Activated CD8-positive, alpha-beta memory T cell treated with anti-CD3 and anti-CD28 coated beads, Interleukin-2, amount 50 U/mL, for 48 hours (primary cell): ENCODE results near the gene APOF.
"Not testable (repeated sequence)": the region's sequence is repeated elsewhere in the genome, so short reads cannot be mapped to it uniquely, and the experiment has no call there.

Source experiments
- DNase-seq: peaks from one replicate; pipeline ENCODE4 v3.0.0-alpha.2; 2020

APOF gene

DNA sequence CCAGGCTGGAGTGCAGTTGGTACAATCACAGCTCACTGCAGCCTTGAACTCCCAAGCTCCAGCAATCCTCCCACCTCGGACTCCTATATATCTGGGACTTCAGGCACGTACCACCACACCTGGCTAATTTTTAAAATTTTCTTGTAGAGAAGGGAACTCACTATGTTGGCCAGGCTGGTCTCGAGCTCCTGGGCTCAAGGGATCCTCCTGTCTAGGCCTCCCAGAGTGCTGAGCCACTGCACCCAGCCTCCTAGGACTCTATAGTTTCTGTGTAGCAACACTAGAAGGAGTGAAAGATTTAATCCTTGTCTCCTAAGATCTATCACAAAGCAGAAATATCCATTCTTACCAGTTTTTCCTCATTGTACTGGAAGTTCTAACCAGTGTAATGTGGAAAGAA lies 4.3 kb upstream of the APOF start:
- no peak for DNase-seq

DNA sequence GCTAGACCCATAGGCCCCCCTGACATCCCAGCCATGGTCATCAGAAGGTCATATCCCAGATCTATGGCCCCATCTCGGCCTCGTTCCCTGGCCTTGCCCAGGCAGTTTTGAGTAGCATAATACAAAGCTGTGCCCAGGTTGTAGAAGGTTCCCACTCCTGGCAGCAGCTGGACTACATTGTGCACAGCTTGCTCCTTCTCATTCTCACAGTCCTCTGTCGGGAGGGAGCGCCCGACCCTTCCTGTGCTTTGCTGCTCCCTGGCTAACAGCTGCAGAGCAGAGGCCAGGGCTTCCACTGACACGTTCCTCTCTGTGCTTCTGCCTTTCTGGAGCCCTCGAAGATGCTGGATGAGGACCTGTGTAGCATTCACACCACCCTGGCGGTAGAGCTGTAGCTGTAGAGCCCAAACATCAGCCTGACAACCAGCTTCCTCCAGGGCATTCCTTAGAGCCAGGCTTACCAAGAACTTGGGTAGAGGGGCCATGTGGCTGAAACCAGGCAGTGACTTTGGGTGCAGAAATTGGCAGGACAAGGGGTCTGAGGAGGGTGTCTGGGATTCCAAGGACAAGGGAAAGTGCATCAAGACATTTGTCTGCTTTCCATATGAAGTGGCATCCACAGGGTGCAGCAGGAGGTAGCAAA lies 1.0 kb downstream of the APOF start:
- no peak for DNase-seq

DNA sequence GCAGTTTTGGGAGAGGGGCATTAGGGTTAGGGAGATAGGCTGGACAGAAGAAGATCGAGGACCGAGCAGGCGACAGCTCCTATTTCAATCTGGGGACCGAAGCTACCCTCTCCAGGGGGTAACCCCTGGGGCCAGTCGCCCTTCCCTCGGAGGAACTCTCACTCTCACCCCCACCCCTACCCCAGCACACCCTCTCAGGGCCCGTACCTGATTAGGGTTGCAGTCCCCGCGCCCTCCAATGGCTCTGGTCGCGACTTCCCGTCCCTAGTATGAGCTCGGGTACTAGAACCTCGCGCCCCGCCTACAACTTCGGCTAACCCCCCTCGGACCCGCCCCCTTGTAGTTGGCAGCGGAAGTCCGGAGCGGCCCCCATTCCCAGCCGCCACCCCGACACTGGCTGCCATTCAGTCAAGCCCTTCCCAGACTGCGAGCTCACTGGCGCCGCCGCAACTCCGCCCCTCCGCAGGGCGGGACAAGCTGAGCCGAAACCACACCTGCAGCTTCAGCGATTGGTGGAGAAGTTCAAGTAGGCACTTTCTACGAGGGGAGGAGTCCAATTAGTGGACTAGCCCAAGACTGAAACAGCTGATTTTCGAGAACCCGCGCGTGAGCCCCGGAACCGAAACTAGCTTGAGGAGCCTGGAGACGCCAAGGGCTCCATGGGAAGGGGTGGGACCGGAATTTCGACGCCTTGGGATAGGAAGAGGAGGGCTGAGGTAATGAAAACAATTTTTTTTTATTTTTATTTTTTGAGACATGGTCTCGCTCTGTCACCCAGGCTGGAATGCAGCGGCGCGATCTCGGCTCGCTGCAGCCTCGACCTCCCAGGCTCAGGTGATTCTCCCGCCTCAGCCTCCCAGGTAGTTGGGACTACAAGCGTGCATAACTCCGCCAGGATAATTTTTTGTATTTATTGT lies 2.5 kb downstream of the APOF start, which contains the start of gene STAT2:
TSS of gene STAT2 (minus strand) at position 257 of the 917 bp plus-strand sequence. CDS start 3,536 bp downstream, outside the sequence.
- peak; percentile 97 for DNase-seq

DNA sequence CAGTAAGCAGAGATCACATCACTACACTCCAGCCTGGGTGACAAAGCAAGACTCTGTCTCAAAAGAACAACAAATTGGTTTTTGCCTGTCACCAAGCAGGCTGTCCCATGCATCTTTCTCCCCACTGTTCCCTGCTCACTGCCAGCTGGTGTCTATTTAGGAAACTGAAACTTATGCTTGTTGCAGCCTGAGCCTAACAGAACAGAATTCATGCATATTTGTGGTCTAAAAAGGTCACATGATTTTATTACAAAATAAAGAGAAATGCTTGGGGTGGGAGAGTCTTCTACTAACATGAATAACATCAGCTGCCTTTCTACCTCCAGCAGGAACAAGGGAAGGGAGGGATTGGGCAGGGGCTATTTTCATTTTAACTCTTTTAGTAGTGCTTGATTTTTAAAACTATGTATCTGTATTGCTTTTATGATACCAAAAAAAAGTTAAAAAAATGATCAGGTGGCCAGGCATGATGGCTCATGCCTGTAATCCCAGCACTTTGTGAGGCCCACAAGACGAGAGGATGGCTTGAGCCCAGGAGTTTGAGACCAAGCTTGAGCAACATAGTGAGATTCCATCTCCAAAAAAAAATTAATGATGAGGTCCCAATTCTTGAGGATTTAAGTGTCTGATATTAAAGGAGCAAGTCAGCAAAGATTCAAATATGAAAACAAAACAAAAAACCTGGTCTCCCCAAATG lies 3.7 kb downstream of the APOF start:
- no peak for DNase-seq

DNA sequence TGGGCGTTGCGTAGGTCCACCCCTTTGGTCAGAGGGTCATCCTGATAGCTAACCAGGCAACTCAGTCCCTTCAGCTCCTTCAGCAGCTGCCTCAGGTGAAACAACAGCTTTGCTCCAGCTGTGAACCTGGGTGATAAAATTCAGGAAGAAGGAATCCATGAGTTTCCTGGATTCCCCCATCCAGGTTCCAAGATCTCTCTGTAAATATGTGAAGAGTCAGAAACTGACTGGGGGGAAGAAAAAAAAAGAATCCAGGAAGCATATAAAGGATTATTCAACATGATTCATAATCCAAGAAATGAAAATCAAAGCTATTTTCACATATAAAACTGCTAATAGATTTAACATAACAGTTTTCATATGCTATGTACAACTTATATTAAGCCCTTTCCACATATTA lies 11.3 kb downstream of the APOF start:
- no peak for DNase-seq

DNA sequence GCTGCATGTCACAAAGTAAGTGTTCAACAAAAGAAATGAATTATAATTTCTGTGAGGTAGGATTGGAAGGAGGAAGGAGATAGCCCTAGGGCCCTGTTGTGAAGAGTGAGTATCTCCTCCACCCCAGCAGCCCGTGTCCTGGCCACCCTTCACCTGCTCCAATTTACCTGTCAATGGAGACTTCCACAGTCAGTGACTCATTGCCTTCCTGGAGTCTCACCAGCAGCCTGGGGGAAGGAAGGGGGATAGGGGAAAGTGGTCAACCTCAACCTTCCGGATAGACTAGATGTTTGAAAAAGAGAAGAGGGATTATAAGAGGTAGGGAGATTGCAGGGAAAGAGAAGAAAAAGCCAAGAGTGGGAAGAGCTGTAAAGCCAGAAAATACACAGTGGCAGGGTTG lies 12.0 kb downstream of the APOF start:
- DNase-seq: peak; percentile 23

DNA sequence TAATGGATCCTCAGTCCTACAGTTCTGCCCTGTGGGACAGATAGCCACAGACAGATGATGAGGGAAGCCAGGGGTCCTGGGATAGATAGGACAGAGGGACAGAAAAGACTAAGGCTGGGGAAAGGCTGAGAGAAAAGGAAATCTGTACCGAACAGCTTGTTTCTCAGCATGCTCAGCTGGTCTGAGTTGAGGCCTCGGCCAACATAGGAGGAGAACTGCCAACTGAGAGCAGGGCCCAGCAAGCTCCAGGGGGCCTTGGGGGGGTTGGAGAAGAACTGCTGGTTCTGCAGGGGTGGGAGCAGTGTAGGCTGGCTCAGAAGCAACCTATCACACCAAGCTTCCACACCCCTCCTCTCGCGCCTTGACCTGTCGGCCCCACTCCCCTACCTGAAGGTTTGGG lies 13.9 kb downstream of the APOF start:
- no peak for DNase-seq

DNA sequence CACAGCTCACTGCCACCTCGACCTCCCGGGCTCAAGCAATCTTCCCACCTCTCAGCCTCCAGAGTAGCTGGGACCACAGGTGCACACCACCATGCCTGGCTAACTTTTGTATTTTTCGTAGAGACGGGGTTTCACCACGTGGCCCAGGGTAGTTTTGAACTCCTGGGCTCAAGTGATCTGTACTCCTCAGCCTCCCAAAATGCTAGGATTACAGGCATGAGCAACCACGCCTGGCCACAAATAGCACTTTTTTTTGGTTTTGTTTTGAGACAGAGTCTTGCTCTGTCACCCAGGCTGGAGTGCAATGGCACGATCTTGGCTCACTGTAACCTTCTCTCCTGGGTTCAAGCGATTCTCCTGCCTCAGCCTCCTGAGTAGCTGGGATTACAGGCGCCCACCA lies 15.4 kb downstream of the APOF start:
- not testable (repeated sequence) for DNase-seq

DNA sequence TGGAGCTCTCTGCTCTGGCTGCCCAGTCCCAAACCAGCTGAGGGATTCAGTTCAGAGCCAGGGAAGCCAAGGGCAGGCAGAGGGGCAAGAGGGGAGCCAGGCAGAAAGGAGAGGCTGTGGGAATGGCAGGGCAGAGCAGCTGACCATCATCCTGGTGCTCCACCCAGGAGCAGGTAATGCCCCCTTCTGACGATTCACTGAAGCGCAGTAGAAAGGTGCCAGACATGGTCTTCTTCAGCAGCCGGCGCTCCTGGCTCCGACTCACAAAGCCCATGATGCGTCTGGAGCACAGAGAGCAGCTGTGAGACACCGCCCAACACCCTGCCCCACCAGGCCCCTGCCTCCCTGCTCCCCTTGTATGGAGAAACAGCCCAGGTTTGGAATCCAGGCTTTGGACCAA lies 16.0 kb downstream of the APOF start:
- DNase-seq: no peak

DNA sequence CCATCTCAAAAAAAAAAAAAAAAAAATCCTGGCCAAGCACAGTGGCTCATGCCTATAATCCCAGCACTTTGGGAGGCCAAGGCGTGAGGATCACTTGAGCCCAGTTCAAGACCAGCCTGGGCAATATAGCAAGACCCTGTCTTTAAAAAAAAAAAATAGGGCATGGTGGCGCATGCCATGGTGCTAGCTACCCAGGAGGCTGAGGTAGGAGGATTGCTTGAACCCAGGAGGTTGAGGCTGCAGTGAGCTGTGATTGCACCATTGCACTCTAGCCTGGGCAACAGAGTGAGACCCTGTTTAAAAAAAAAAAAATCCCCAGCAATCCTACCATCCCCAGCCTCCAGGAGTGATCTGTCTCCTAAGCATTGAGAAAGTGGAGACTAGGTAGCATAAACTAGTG lies 20.4 kb downstream of the APOF start:
- not testable (repeated sequence) for DNase-seq

DNA sequence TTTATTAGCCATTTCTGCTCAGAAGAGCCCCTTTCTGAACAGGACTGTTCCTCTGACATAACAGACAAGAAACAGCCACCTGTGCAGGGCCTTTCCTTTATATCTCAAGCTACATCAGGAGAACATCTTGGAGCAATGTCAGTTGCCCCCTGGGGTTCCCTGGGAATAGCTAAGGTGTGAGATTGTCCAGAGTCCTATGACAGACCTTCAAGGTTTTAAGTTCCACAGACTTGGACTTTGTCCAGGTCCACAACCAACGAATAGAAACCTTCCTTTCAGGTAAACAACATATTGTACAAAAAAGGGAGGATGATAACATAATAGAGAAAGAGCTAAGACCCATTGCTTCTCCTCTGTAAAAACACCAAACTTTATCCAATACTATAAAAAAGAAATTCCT lies 21.0 kb downstream of the APOF start:
- DNase-seq: no peak

DNA sequence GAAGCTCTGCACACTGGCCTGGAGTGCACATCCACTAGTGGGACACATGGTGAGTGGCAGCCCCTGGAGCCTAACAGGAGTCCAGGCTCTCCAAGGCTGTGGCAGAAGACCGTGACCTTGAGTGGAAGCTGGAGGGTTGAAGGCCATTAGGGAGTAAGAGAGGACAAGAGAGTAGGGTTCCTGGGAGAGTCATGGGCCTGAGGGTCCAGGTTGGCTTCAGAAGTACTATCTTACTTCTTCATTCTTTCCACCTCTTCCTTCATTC lies 23.6 kb downstream of the APOF start:
- DNase-seq: no peak

DNA sequence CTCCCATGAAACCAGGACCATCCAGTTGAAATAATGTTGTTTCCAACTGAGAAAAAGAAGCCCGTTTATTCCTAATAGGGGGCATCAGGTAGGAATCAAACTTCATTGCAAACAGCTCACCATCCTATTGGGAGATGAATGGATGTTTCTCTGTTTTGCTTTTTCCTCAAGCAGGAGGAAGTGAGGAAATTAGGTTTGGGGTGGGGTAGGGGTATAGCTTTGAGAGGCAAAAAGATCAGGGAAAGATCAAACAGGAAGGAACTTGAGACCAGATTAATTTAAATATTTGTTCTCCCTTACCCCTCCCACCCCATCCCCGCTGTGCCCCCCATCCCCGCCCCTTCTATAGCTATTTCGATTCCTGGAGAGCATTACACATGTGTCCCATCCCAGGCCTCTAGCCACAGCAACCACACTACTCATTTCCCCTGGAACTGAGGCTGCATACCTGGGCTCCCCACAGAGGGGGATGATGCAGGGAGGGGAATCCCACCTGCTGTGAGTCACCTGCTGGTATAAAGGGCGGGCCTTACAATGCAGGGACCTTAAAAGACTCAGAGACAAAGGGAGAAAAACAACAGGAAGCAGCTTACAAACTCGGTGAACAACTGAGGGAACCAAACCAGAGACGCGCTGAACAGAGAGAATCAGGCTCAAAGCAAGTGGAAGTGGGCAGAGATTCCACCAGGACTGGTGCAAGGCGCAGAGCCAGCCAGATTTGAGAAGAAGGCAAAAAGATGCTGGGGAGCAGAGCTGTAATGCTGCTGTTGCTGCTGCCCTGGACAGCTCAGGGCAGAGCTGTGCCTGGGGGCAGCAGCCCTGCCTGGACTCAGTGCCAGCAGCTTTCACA lies 24.1 kb downstream of the APOF start, which contains the start of gene IL23A:
TSS of gene IL23A (plus strand) at position 577 of the 850 bp plus-strand sequence. CDS start at position 738, 161 bp downstream.
- DNase-seq: peak; percentile 86

DNA sequence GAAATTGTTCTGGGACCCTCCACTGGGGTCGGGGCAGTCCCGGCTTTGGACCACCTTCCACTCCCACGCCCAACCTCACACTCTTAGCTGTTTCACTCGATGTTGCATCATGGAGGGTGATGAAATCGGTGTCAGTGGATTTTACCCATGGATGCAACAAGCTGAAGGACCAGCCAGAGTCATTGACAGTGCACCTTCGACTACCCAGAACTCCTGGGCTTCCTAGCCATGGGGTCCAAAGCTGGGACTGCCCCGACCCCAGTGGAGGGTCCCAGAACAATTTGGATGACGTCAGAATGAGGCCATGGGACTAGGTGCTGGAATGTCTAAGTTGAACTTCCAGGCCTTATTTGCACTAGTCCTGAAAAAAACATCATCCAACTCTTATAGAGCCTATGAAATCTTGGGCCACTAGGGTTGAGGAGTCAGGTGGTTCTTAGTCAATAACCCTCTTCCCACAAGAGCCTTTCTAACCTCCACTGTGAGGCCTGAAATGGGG lies 24.9 kb downstream of the APOF start:
- DNase-seq: no peak

DNA sequence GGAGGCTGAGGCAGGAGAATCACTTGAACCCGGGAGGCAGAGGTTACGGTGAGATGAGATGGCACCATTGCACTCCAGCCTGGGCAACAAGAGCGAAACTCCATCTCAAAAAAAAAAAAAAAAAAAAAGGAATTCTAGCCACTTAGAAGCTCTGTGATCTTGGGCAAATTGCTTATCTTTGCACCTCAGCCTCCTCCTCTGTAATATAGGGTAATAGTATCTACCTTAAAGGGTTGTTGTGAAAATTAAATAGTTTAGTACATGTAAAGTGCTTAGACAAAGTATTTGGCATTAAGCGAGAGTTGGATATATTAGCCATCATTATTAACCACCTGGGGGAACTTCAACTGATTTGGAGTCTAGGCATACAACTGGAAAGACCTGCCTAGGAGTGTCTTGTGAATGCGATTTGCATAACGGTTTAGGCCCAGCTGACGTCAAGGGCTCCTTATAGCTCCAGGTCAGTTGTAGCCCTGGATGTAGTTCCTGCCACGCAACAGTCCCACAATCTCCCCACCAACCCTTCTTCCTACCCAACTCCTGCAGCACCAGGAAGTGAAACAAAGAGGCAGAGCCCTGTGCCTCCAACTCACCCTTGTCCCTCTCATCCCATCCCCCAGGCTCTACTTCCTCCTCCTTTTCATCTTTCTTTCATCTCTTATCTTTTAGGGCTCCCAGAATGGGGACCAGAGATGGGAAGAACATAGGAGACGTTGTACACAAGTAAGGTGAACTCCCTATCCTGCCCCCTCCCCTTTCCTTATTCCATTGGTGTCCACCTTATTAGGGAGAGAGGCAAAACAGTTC lies 26.1 kb downstream of the APOF start:
- DNase-seq: no peak

DNA sequence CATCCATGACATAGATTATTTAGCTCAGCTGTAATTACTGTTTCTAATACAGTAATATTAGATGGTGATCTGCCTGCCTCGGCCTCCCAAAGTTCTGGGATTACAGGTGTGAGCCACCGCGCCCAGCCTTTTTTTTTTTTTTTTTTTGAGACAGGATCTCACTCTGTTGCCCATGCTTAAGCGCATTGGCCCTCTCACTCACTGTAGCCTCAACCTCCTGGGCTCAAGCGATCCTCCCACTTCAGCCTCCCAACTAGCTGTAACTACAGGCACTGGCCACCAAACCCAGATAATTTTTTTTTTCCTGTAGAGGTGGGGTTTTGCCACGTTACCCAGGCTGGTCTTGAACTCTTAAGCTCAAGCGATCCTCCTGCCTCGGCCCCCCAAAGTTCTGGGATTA lies 27.1 kb downstream of the APOF start:
- DNase-seq: not testable (repeated sequence)

DNA sequence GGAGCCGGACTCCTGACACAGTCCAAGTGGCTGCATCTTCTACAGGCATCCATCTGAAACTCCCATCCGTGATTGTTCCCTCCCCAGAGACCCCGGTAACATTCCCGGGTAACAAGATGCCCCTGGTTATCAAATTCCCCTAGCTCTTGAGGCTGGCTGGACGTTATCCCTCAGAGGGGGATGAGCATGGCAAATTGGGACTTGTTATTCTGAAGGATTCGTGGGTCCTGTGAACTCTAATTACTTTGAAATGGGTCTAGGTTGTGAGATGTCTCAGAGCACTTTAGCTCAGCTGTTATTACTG lies 28.2 kb downstream of the APOF start:
- no peak for DNase-seq

DNA sequence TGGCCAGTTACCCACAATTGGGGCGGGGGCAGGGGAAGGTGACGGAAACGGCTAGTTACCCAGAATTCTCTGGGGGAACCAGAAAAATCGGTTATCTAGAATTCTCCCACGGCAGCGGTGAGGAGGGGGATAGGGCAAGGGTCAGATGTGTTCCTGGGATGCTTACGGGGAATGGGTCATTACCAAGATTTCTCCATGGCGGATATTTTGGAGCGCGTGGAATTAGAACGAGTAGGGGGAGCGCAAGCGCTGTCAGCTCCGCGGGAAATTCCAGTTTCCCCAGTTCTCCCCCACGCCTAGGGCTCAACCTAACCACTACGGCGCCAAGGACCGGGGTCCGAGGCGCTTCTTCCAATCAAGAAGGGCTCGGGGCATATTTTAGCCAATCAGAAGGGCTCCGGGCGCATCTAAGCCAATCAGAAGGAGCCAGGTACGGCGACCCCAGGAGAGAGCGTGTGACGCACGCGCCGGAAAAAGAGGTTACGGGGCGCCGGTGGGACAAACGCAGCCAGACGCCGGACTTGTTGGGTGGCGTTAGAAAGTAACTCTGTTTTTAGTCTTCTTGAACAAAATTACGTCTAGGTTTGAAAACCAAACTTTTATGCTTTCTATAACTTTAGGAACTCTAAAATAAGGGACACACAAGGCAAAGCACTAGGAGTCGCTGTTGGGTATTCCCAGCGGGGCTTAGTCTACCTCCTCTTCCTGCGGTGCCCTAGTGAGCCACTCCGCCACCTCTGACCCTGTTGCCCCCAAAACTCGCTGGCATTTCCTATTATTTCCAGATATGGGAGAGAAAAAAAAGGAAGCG lies 28.8 kb downstream of the APOF start, which contains the start of gene PAN2:
TSS of gene PAN2 (minus strand) at position 322 of the 811 bp plus-strand sequence. CDS start 906 bp downstream, outside the sequence.
- peak; percentile 93 for DNase-seq

DNA sequence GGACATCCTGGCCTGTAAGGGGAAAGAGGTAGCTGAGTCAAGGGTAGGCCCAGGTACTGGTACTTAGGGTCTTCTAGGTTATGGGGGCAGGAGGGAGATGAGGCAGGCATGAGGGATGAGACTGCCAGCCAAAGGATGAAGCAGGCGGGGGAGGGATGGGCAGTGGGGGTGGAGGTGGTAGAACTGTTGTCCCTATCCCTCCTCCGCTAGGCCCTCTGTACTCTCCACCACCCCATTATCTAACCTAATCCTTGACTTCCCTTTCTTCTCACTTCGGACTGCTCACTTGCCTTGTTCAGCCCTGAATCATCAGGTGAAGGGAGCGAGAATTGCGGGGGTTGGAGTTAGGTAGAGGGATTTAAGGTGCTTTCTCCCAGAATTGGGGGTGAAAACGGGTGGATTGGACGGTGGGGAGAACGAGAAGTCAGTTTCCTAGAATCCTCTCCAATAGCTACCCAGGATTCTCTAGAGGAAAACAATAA lies 29.4 kb downstream of the APOF start:
- no peak for DNase-seq

DNA sequence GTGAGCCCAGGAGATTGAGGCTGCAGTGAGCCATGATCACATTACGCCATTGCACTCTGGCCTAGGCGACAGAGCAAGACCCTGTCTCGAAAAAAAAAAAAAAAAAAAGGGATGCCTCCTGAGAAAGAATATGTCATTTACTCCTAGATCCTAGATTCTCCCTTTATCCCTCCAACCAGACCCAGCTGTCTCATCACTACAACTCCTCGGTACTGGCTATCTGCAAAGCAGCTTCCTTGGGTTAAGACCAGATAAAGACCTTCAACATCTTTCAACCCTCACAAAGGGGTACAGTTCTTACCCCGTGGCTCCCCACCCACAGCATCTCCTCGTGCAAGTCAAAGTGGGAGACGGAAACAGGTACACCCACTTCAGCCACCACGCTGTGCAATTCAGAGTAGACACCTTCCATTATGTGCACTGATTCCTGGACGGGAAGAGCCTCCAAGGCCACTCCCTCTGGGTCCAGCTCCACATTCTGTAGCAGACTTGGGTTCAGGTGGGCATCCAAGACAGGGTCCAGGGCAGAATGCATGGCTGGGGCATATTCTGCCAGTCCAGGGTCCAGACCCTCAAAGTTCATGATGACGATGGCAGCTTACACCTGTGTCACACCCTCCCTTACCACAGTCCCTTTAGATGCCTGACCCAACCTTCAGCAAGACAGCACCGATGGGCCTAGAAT lies 30.0 kb downstream of the APOF start:
- DNase-seq: no peak
